DND-41 (cell line): ENCODE results near the gene HELZ.

Source experiments
- EZH2 ChIP-seq: IDR thresholded peaks from 3 replicates; pipeline ENCODE4 v1.6.1; 2012; ENCODE audit warnings: borderline replicate concordance, low read depth, mild to moderate bottlenecking, moderate library complexity, low read length, inconsistent platforms; ENCODE audit not compliant: severe bottlenecking
- TF ChIP-seq, protein P1 (sequence below): IDR thresholded peaks from 2 replicates; pipeline ENCODE4 v1.5.1; 2012; ENCODE audit warnings: borderline replicate concordance, low read length, moderate library complexity, mild to moderate bottlenecking; ENCODE audit not compliant: poor library complexity, severe bottlenecking; ENCODE audit errors: extremely low read depth

GRCh38 chr17:67258821-67259468 is 13.9 kb upstream of the HELZ start:
- TF ChIP-seq, protein P1, sequence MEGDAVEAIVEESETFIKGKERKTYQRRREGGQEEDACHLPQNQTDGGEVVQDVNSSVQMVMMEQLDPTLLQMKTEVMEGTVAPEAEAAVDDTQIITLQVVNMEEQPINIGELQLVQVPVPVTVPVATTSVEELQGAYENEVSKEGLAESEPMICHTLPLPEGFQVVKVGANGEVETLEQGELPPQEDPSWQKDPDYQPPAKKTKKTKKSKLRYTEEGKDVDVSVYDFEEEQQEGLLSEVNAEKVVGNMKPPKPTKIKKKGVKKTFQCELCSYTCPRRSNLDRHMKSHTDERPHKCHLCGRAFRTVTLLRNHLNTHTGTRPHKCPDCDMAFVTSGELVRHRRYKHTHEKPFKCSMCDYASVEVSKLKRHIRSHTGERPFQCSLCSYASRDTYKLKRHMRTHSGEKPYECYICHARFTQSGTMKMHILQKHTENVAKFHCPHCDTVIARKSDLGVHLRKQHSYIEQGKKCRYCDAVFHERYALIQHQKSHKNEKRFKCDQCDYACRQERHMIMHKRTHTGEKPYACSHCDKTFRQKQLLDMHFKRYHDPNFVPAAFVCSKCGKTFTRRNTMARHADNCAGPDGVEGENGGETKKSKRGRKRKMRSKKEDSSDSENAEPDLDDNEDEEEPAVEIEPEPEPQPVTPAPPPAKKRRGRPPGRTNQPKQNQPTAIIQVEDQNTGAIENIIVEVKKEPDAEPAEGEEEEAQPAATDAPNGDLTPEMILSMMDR, result no peak
- no peak for TF ChIP-seq EZH2
